Chondrocyte (in vitro differentiated cells): ENCODE measurements around the gene SH3TC2. TPM values are rescaled to one million over a fixed set of nuclear protein-coding genes. Genes with fewer than 3 reads are reported as not detected.

ENCODE experiments used
- DNase-seq: peaks from one replicate; pipeline ENCODE4 v3.0.0; 2021; ENCODE audit warnings: mixed read lengths, low spot score
- H3K27ac Mint-ChIP-seq: one replicate; pipeline ENCODE4 v1.8.0; 2021; ENCODE audit warnings: mild to moderate bottlenecking, moderate library complexity, mixed read lengths; ENCODE audit not compliant: unreplicated experiment
- H3K27me3 Mint-ChIP-seq: 2 replicates; pipeline ENCODE4 v1.8.0; 2021; ENCODE audit warnings: low read depth, mixed read lengths
- H3K36me3 Mint-ChIP-seq: 2 replicates; pipeline ENCODE4 v1.8.0; 2021; ENCODE audit warnings: low read depth, mixed read lengths
- H3K4me1 Mint-ChIP-seq: 2 replicates; pipeline ENCODE4 v1.8.0; 2021; ENCODE audit warnings: low read depth, mild to moderate bottlenecking, mixed read lengths
- H3K4me3 Mint-ChIP-seq: one replicate; pipeline ENCODE4 v1.8.0; 2021; ENCODE audit warnings: mild to moderate bottlenecking, moderate library complexity, mixed read lengths; ENCODE audit not compliant: unreplicated experiment
- H3K9me3 Mint-ChIP-seq: 2 replicates; pipeline ENCODE4 v1.8.0; 2021; ENCODE audit warnings: low read depth, mixed read lengths
- total RNA-seq: library from RNA; stranded (reverse); gene quantifications from 3 replicates; pipeline ENCODE4 v1.2.1, GENCODE V29; 2021
- TF ChIP-seq, protein P1 (sequence below): fragments of 200-600 bp; sonication (generic); IDR thresholded peaks from 2 replicates; pipeline ENCODE4 v1.5.0; 2021; ENCODE audit warnings: antibody characterized with exemption, mild to moderate bottlenecking, moderate library complexity

SH3TC2 gene
- total RNA-seq, 1 donor from 2014 or later = 0.80 TPM

DNA sequence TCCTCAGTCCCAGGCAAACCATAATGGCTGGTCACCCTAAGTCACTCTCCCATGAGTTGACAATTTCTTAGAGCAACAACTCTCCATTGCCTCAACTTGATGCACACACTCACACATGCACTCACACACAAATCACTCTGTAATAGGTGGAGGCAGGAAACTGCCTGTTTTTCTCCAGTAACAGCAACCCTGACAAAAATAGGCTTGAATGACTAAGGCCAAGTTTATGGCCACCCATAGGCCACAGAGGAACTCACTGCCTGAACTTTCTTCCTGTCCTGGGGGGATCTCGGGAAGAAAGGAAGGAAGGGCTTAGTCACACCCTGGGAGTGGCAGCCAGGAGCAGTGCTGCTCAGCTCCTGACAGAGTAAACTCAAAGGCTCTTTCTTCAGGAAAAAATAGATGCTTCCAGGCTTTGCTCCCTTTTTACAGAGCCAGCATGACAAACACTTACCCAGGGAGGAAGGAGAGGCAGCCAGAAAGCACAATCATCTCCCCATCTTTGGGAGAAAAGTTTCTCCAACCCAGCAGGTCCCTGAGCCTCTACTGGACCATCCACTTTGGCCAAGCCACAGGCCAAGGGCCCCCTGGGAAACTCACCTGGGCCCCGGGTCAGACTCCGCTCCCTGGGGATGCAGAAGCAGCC, 368 bp downstream of the SH3TC2 start:
- no peaks in the 10 kb centered on the region for H3K36me3 Mint-ChIP-seq
- peak overlapping the region; percentile 32 for H3K4me3 Mint-ChIP-seq
- H3K4me1 Mint-ChIP-seq = peaks cover 17% of the 10 kb centered on the region
- TF ChIP-seq, protein P1, sequence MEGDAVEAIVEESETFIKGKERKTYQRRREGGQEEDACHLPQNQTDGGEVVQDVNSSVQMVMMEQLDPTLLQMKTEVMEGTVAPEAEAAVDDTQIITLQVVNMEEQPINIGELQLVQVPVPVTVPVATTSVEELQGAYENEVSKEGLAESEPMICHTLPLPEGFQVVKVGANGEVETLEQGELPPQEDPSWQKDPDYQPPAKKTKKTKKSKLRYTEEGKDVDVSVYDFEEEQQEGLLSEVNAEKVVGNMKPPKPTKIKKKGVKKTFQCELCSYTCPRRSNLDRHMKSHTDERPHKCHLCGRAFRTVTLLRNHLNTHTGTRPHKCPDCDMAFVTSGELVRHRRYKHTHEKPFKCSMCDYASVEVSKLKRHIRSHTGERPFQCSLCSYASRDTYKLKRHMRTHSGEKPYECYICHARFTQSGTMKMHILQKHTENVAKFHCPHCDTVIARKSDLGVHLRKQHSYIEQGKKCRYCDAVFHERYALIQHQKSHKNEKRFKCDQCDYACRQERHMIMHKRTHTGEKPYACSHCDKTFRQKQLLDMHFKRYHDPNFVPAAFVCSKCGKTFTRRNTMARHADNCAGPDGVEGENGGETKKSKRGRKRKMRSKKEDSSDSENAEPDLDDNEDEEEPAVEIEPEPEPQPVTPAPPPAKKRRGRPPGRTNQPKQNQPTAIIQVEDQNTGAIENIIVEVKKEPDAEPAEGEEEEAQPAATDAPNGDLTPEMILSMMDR = no peak
- no peaks in the 10 kb centered on the region for H3K27me3 Mint-ChIP-seq
- H3K27ac Mint-ChIP-seq = peak overlapping the region; percentile 75
- no peak for DNase-seq
- H3K9me3 Mint-ChIP-seq = peaks cover 8% of the 10 kb centered on the region

DNA sequence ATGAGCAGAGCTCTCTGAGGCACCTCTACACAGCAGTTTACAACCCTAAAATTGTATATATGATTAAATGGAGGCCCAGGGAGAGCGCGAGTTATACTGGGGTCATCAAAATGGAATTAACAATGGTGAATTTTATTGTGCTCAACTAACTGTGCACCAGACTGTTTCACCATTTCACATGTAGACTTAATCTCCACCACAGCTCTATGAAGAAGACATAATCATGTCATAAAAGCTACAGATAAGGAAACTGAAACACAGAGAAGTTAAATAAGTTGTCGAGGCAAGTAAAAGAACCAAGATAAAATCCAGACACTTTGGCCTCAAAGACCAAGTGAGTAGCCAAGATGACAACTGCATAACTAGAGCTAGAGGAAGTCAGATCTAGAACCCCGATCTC, 1.5 kb downstream of the SH3TC2 start:
- H3K27me3 Mint-ChIP-seq = no peaks in the 10 kb centered on the region

DNA sequence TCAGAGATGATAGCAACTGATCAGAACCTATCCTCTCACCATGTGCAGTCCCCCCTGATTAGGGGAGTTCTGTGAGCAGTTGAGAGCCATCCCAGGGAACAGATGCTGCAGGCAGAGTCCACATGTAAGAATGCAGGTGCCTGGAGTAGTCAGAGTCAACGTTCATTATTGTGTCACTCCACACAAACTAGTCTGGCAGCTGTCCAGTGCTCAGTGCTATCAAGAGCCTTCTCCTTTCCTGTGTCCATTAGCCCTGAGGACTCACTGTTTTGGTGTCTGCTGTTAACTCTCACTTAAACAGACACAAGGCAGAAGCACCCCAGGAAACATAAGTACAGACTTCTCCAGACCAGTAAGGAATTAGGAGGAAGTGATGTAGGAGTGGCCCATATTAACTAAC, 2.5 kb downstream of the SH3TC2 start:
- Mint-ChIP-seq H3K4me3 (no peak overlapping the region), H3K9me3 (peaks cover 12% of the 10 kb centered on the region), H3K36me3 (no peaks in the 10 kb centered on the region), H3K27me3 (no peaks in the 10 kb centered on the region), H3K27ac (no peak overlapping the region), H3K4me1 (peaks cover 23% of the 10 kb centered on the region)
- TF ChIP-seq, protein P1 = no peak
- no peak for DNase-seq

More for the DNA sequence above, 1.5 kb downstream of the SH3TC2 start:
- H3K27ac Mint-ChIP-seq = no peak overlapping the region
- DNase-seq = no peak
- peaks cover 21% of the 10 kb centered on the region for H3K4me1 Mint-ChIP-seq
- peaks cover 9% of the 10 kb centered on the region for H3K9me3 Mint-ChIP-seq
- TF ChIP-seq, protein P1 = no peak
- H3K4me3 Mint-ChIP-seq = no peak overlapping the region
- no peaks in the 10 kb centered on the region for H3K36me3 Mint-ChIP-seq

DNA sequence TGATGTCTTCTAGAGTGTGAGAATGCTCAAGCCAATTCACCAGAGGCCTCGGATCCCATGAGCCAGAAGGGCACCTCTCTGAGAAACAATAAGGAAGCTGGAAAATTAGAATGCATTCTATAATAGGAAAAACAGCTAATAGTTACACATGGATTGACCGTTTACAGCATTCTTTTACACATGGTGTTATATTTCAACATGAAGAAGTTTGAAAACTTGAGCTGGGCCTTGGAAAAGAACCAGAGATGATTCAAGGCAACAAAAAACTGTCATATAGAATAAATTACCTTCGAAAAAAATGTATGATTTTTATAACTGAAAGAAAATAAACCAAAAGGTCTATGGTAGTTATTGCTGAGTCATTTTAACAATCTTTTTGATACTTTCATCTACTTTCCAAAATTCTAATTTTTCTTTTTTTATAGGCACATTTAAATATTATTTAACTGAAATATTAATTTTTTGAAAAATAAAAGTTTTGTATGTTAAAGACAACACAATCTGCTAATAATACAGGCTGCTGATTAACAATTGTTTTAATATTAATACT, 6.2 kb downstream of the SH3TC2 start:
- H3K4me1 Mint-ChIP-seq = peaks cover 15% of the 10 kb centered on the region
- DNase-seq = no peak
- H3K27ac Mint-ChIP-seq = no peak overlapping the region
- no peak overlapping the region for H3K4me3 Mint-ChIP-seq
- H3K27me3 Mint-ChIP-seq = no peaks in the 10 kb centered on the region
- H3K9me3 Mint-ChIP-seq = peaks cover 12% of the 10 kb centered on the region
- no peaks in the 10 kb centered on the region for H3K36me3 Mint-ChIP-seq
- TF ChIP-seq, protein P1 = no peak

DNA sequence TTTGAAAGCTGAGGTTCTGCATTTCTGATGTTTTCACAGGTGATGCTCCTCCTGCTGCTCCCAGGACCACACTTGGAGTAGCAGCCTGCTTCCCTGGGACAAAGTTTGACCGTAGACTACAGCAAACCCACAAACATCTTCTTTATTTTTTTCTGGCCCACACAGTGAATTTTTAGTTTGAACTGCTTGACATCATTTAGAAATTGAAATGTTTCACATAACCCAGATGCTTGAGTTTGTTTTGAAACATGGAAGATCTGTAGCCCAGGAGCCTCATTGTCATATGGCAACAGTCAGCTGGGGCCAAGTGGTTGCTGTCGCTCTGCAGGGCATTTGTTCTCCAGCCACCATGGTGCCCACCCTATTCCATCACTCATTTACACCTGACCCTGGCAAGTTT, 8.4 kb downstream of the SH3TC2 start:
- peaks cover 12% of the 10 kb centered on the region for H3K9me3 Mint-ChIP-seq
- DNase-seq = no peak
- H3K36me3 Mint-ChIP-seq = no peaks in the 10 kb centered on the region
- no peak overlapping the region for H3K4me3 Mint-ChIP-seq
- TF ChIP-seq, protein P1 = no peak
- no peak overlapping the region for H3K27ac Mint-ChIP-seq
- H3K4me1 Mint-ChIP-seq = peaks cover 15% of the 10 kb centered on the region
- H3K27me3 Mint-ChIP-seq = no peaks in the 10 kb centered on the region
